Loucy (cell line): Measurements from ENCODE around the gene BTBD16.

ENCODE experiments used
- CTCF ChIP-seq: fragments of 200-600 bp; sonication (generic); conservative IDR thresholded peaks from 2 replicates; pipeline ENCODE4 v1.5.1; 2014; ENCODE audit warnings: mild to moderate bottlenecking, antibody characterized with exemption, low read length
- EZH2phosphoT487 ChIP-seq: fragments of 200-600 bp; IDR thresholded peaks from 2 replicates; pipeline ENCODE4 v1.6.1; 2018; ENCODE audit warnings: antibody characterized with exemption, mild to moderate bottlenecking, moderate library complexity, borderline replicate concordance

DNA sequence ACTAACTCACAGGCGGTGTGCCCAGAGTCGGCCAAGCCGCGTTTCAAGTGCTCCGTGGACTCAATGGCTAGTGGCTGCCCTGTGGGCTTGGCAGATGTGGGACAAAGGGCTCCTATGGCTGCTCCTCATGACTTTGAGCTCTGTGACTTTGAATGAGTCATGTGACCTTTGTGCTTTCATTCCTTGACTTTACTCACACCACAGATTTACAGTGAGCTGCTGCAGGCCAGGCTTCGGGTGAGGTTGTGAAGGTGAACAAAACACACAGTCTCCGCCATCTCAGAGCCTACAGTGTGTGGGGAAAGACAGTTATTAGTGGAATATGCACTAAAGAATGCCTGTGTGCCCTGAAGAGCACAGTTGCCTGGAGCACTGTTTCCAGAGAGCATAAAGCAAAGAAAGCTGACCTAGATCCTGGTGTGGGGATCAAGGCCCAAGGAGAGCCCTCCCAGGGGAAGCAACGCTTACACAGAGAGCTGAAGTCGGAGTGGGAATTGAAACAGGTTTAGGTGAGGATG, 73.7 kb downstream of the BTBD16 start:
- TF ChIP-seq CTCF (no peak), EZH2phosphoT487 (no peak)
